Measurements from ENCODE around the gene OR51B5. TPM values are rescaled to one million over a fixed set of nuclear protein-coding genes. Genes with fewer than 3 reads are reported as not detected.
"Not testable (repeated sequence)": the region's sequence is repeated elsewhere in the genome, so short reads cannot be mapped to it uniquely, and the experiment has no call there.

Gene OR51B5
- total RNA-seq, 1 donor from 2014 or later: not detected

DNA sequence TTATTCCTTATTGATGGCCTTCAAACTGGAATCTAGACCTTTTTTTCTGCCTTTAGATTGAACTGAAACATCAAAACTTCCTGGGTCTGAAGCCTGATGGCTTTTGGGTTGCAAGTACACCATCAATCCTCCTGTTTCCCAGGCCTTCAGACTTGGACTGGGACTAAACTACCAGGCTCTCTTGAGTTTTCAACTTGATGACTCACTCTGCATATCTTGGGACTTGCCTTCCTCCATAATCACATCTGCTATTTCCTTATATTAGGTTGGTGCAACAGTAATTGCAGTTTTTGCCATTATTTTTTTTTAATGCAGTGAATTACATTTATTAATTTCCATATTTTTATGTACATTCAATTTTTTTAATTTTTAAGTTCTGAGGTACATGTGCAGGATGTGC, 7.0 kb downstream of the OR51B5 start:
- no peak for DNase-seq (ENCODE audit: low spot score)

DNA sequence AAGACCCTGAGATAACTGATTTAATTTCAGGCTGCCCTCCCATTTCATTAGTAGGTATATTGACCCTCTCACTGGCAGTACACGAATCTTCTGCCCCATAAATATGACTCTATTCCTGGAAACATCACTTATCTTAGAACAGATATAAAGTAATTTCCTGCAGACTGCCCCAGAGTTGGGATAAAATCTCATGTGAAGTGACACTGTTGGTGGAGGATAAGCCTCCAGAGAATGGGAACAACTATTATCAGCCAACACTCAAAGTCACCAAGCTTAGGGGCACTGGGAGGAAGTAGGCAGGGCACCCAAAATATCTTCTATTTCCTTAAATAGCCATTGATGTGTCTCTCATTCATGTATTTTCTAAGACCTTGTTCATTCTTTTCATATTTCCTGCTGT, 8.2 kb downstream of the OR51B5 start:
- DNase-seq (ENCODE audit: low spot score): no peak

DNA sequence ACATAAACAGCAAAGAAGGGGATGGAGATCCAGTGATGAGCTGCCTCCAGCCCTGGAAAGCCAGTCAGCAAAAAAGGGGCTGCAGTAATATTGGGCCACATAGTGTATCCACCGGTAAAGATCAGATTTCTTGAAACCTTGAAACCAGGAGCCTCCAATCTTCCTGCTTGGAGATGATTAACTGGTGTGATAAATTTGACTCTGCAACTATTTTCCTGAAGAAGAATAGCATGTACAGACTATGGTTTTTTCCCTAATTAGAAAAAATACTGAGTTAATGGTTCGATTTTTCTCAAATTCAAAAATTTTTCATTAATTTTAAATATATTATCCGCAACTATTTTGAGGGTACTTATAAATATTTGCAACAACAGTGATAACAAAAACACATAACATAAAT, 19.1 kb downstream of the OR51B5 start, which contains the start of gene OR51B2:
Gene OR51B2 (minus strand): TSS at position 101 of the 400 bp plus-strand sequence. CDS start 0 bp downstream, at position 101.
- no peak for DNase-seq (ENCODE audit: low spot score)

DNA sequence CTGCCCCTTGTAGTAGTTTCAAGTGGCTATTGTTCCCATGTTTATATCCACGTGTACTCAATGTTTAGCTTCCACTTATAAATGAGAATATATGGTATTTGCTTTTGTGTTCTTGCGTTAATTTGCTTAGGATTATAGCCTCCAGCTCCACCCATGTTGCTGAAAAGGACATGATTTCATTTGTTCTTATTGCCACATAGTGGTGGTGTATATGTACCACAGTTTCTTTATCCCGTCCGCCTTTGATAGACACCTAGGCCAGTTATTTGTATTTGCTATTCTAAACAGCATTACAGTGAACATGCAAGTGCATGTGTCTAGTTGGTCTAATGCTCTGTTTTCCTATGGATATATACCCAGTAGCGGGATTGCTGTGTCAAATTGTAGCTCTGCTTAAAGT, 26.0 kb downstream of the OR51B5 start:
- DNase-seq (ENCODE audit: low spot score): no peak

DNA sequence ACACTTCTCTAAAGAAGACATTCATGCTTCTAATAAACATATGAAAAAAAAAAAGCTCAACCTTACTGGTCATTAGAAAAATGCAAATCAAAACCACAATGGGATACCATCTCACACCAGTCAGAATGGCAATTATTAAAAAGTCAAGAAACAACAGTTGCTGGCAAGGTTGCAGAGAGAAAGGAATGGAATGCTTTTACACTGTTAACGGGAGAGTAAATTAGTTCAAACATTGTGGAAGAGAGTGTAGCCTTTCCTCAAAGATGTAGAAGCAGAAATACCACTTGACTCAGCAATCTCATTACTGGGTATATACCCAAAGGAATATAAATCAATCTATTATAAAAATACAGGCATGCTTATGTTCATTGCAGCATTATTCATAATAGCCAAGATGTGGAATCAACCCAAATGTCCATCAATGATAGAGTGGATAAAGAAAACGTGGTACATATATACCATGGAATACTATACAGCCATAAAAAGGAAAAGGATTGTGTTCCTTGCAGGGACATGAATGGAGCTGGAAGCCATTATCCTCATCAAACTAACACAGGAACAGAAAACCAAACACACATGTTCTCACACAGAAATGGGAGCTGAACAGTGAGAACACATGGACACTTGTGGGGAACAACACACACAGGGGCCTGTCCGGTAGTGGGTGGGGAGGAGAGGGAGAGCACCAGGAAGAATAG, 29.8 kb downstream of the OR51B5 start:
- not testable (repeated sequence) for DNase-seq (ENCODE audit: low spot score)

DNA sequence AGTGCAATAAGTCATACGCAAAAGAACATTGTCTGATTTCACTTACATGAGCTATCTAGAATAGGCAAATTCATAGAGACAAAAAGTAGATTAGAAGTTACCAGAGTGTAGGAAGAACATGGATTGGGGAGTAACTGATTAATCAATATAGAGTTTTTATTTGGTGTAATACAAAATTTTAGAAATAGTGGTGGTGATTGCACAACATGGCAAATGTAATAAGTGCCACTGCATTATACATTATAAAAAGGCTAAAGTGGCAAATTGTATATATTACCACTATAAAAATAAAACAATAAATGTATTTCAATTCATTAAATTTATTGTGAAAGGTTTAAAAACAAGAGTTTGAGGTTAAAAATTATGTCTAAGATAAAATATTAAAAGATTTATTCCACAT, 32.9 kb downstream of the OR51B5 start:
- no peak for DNase-seq (ENCODE audit: low spot score)

DNA sequence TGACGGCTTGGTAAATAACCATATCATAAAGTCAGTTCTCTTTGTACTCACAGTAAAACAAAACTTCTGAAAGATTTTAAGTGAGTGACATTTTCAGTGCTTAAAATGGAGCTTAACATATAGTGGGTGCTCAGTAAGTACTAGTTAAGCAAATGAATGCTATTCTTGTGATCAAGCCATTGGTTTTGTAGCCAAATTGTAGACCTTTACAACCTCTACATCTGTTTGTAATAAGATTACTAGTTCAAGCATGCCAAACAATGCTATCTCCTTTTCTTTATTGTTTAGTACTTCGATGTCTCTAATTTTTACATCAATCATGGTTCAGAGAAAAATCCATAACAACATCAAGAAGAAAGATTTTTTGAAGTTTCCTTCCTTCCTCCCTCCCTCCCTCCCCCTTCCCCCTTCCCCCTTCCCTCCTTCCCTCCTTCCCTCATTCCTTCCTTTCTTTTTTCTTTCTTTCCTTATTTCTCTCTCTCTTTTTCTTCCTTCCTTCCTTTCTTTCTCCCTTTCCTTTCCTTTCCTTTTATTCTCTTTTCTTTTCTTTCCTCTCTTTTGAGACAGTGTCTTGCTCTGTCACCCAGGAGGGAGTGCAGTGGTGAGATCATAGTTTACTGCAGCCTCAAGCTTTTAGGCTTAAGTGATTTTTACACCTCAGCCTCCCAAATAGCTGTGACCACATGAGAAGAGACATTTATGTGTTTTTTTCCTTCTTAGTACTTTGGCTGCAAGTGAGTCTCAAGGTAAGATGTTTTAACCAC, 35.9 kb downstream of the OR51B5 start:
- no peak for DNase-seq (ENCODE audit: low spot score)

DNA sequence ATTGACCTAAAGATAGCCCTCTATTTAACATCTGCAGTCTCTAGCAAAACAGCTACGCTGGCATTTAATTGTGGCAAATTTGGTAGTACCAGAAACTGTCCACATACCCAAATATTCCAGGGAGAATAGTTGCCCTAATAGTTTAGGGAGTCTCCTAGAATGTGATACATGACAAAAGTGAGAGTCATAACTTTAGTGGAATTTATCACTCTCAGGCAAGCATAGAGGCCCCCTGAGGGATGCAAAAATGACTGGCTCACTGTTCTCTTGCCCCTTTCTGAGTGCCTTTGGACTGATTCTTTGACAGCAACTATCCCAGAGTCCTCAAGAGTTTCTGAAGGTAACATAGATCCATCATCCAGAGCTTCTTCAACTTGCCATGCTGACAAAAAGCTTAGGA, 39.3 kb downstream of the OR51B5 start:
- no peak for DNase-seq (ENCODE audit: low spot score)

DNA sequence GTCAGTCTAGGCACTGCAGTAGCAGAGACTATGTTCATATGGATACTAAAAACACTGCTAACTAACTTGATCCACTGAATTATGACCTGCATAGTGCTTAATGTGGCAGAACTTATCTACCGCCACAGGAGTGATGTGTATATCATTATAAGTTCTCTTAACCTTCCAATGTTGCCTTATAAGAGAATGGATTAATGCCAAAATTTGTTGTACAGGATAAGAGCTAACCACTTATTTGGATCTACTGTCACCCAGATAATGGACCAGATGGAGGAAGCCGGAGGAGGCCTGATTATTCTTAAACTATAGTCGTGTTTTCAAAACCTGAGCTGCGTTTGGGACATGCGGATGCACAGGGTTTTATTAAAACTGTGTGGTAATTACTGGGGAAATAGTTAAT, 39.7 kb downstream of the OR51B5 start:
- no peak for DNase-seq (ENCODE audit: low spot score)

DNA sequence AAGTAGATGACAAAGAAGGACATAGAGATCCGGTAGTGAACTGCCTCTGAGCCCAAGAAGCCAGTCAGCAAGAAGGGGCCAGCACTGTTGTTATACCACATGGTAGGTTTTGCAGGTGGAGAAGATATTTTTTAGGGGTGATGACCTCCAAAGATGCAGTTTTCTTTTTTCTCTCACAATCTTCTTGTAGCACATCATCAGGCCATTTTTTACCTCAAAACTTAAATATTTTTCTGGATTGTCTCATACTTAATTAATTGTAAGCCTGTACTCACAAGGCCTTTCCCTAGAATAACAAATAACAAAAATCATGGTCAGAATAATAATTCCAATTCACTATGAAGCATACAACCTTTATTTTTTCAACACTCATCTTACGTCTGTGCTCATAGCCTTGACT, 41.5 kb downstream of the OR51B5 start, which contains the start of gene OR51B4:
Gene OR51B4 (minus strand): TSS at position 101 of the 400 bp plus-strand sequence. CDS start 0 bp downstream, at position 101.
- DNase-seq (ENCODE audit: low spot score): no peak

DNA sequence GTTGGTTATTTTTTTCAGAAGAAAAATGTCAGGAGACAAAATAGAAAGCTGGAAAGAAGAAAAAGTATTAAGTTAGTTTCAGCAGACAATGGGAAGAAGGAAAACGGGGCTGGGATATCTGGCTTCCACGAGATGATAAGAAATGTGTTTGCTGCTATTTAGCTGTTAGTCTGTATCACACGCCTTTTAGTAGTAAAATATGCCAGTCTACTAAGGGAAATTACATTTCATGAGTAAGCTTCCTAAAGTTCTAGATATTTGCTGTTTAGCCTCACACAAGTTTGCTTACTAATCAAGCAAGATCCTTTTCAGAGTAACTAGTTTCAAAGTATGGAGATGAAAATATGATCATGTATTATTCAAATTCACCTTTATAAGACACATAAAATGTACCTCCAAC, 43.1 kb downstream of the OR51B5 start:
- no peak for DNase-seq (ENCODE audit: low spot score)

DNA sequence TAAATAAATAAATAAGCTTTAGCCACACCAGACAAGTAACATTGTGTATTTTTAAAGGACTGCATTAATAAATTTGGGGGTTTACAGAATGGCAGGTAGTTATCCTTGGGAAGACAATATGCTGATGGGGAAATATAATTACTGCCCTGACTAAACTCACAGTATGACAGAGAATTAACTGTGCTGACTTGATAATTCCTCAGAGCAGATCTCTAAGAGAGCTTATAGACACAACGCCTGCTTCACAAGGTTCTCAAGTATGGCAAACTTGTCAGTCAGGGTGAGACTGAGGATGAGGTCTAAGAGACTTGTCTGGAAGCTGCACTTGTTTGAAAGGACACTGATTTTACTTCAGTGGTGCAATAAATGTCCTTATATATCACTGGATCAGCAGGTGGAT, 44.9 kb downstream of the OR51B5 start:
- no peak for DNase-seq (ENCODE audit: low spot score)

DNA sequence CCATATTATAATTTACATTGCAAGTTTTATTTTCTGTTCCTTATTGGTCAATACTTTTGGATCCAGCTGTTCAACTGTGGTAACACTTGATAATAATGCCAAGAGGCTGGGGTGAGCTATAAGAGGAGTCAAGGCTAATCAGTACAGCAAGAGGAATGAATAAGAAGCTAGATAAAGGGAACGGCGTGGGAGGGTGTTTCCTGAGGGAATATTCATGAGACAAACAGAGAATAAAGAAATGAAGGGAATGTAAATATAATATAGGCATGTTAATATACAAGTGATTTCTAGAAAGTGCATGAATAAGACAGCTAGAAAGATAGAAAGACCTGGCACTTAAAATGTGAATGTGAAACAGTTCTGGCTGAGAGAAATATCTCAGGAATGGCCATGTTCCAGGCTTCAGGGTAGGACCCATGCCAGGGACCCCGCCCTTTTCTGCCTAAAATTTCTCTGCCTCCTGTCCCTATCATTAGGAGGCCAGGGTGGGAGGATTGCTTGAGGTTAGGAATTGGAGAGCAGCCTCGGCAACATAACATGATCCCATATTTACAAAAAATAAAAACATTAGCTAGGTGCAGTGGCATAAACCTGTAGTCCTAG, 45.5 kb downstream of the OR51B5 start:
- DNase-seq (ENCODE audit: low spot score): no peak

DNA sequence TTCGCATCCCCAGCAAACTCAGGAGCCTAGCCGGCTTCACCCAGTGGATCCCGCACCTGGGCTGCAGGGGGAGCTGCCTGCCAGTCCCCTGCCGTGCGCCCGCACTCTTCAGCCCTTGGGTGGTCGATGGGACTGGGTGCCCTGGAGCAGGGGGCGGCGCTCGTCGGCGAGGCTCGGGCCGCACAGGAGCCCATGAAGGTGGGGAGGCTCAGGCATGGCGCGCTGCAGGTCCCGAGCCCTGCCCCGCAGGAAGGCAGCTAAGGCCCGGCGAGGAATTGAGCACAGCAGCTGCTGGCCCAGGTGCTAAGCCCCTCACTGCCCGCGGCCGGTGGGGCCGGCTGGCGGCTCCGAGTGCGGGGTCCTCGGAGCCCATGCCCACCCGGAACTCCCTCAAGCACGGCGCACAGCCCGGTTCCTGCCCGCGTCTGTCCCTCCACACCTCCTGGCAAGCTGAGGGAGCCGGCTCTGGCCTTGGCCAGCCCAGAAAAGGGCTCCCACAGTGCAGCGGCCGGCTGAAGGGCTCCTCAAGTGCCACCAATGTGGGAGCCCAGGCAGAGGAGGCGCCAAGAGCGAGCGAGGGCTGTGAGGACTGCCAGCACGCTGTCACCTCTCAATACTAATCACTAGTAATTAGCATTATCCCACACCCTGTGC, 48.9 kb downstream of the OR51B5 start:
- DNase-seq (ENCODE audit: low spot score): not testable (repeated sequence)

DNA sequence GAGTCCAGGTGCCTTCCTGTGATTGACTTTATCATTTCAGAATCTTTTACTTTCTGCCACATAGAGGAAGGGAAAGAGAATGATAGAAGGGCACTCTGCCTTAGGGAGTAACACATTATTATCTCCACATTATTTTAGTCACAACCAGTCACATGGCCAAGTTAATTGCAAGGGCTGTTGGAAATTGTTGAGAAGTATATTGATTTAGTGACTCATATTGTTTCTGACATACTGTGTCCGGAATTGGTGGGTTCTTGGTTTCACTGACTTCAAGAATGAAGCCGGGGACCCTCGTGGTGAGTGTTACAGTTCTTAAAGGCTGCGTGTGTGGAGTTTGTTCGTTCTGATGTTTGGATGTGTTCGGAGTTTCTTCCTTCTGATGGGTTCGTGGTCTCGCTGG, 50.3 kb downstream of the OR51B5 start:
- DNase-seq (ENCODE audit: low spot score): no peak

Other genes with a start within 250 kb of the OR51B5 start
- gene OR52A5, start 205.2 kb downstream of the OR51B5 start, total RNA-seq: not detected
- gene OR52A1, start 188.8 kb downstream of the OR51B5 start, total RNA-seq: not detected
- not detected for gene OR51V1, start 142.8 kb downstream of the OR51B5 start, total RNA-seq
- 346 TPM for gene HBB, start 116.5 kb downstream of the OR51B5 start, total RNA-seq
- gene HBD, start 109.0 kb downstream of the OR51B5 start, total RNA-seq: 0.80 TPM
- gene HBG1, start 93.7 kb downstream of the OR51B5 start, total RNA-seq: not detected
- gene HBG2, start 88.7 kb downstream of the OR51B5 start, total RNA-seq: not detected
- gene HBE1, start 73.6 kb downstream of the OR51B5 start, total RNA-seq: not detected
- gene OR51B4, start 41.6 kb downstream of the OR51B5 start, total RNA-seq: not detected
- gene OR51B2, start 19.2 kb downstream of the OR51B5 start, total RNA-seq: not detected
- not detected for gene OR51B6, start 8.0 kb upstream of the OR51B5 start, total RNA-seq
- not detected for gene OR51M1, start 40.3 kb upstream of the OR51B5 start, total RNA-seq
- not detected for gene OR51Q1, start 78.6 kb upstream of the OR51B5 start, total RNA-seq
- gene OR51I1, start 98.0 kb upstream of the OR51B5 start, total RNA-seq: not detected
- not detected for gene OR51I2, start 105.8 kb upstream of the OR51B5 start, total RNA-seq
- gene OR52D1, start 145.2 kb upstream of the OR51B5 start, total RNA-seq: not detected
- 0.22 TPM for gene UBQLN3, start 166.4 kb upstream of the OR51B5 start, total RNA-seq
- 0.19 TPM for gene UBQLNL, start 173.2 kb upstream of the OR51B5 start, total RNA-seq
- gene OR52H1, start 205.0 kb upstream of the OR51B5 start, total RNA-seq: not detected
- not detected for gene OR52B6, start 237.4 kb upstream of the OR51B5 start, total RNA-seq

Data from mesenteric fat pad (tissue), 1 donor.